Lung (tissue), 12 donors: ENCODE results near the gene FGFBP2. TPM values are rescaled to one million over a fixed set of nuclear protein-coding genes. Genes with fewer than 3 reads are reported as not detected.

Source experiments
- ATAC-seq: fragments of 200-7000 bp; cut with Tn5 transposase; one replicate; pipeline ENCODE4 v1.9.1; 2020; ENCODE audit warnings: moderate number of reproducible peaks; ENCODE audit not compliant: insufficient read depth, low FRiP score
- DNase-seq, 3 donors: peaks; one replicate each; pipeline ENCODE4 v3.0.0-alpha.2; 2013 to 2017
- H3K27ac ChIP-seq, 2 donors: one replicate each; pipeline ENCODE4 v1.5.1; 2013; ENCODE audit warnings: mild to moderate bottlenecking in 2 of 2, moderate library complexity in 2 of 2, control low read depth in 1 of 2, inconsistent platforms in 1 of 2, low read depth in 1 of 2, low read length in 1 of 2
- H3K27me3 ChIP-seq, 3 donors: one replicate each; pipeline ENCODE4 v1.5.1; 2013; ENCODE audit warnings: low read length in 2 of 3; ENCODE audit not compliant: control insufficient read depth in 3 of 3, insufficient read depth in 3 of 3
- H3K36me3 ChIP-seq, 4 donors: one replicate each; pipeline ENCODE4 v1.5.1; 2013; ENCODE audit warnings: low read length in 4 of 4, mild to moderate bottlenecking in 1 of 4, moderate library complexity in 1 of 4; ENCODE audit not compliant: control insufficient read depth in 4 of 4, insufficient read depth in 4 of 4
- H3K4me1 ChIP-seq, 5 donors: one replicate each; pipeline ENCODE4 v1.5.1; 2013; ENCODE audit warnings: low read length in 5 of 5, mild to moderate bottlenecking in 2 of 5, moderate library complexity in 1 of 5; ENCODE audit not compliant: control insufficient read depth in 5 of 5, insufficient read depth in 5 of 5
- H3K4me3 ChIP-seq: one replicate; pipeline ENCODE4 v1.5.1; 2013; ENCODE audit warnings: mild to moderate bottlenecking, control low read depth, moderate library complexity
- H3K9ac ChIP-seq, 2 donors: one replicate each; pipeline ENCODE4 v1.5.1; 2013; ENCODE audit warnings: low read length in 2 of 2, control low read depth in 1 of 2; ENCODE audit not compliant: insufficient read depth in 1 of 2
- H3K9me3 ChIP-seq, 4 donors: one replicate each; pipeline ENCODE4 v1.5.1; 2013; ENCODE audit warnings: low read length in 3 of 4, mild to moderate bottlenecking in 1 of 4, moderate library complexity in 1 of 4; ENCODE audit not compliant: control insufficient read depth in 4 of 4, insufficient read depth in 3 of 4
- WGBS, 2 donors: extraction: QIAGEN DNeasy Blood & Tissue Kit; methylation state at CpG; one replicate each; pipeline ENCODE4 v1.1.7; 2013; 5-methylcytosine and 5-hydroxymethylcytosine counted together
- polyA plus RNA-seq, 2 donors: library from polyadenylated mRNA; stranded (reverse); fragments of 200-250 nt; gene quantifications; one replicate each; pipeline ENCODE4 v1.2.1, GENCODE V29; 2013
- total RNA-seq, 2 donors: library from RNA; depleted of rRNA in 1 of 2; stranded (reverse); fragments of >200 nt in 1 of 2; gene quantifications; one replicate each; pipeline ENCODE4 v1.2.1, GENCODE V29; 2014 to 2021
- TF ChIP-seq, protein P1 (sequence below): IDR thresholded peaks from 2 replicates; pipeline ENCODE4 v1.5.1; 2012; ENCODE audit warnings: mild to moderate bottlenecking; ENCODE audit errors: control extremely low read depth, extremely low read depth
- donor health status: control.
- donor health status: control.
- donor health status: Bipolar disorder and iron deficiency.
- donor health status: healthy.
- donor health status: DM: yes; HTN: yes; CAD: no.

FGFBP2 gene
- total and polyA plus RNA-seq, 4 donors: 0.47 to 2.8 (median 1.3) TPM

DNA sequence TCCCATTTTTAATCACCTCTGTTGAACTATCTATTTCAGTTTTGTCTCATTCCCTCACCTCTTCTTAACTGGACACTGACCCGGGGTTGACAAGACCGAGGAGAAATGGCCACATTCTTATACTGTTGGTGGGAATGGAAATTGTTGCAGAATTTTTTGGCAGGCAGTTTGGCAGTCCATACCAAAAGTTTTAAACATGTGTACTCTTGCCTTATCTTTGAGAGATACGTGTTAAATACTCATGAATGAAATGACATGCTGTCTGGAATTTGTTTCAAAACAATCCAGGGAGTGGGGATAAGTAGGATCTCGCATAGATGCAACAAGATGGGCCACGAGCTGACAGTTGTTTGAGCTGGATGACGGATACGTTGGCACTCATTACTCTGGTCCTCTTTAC is 36.5 kb downstream of the FGFBP2 start:
- no peak for DNase-seq
- no peaks in the 10 kb centered on the region for H3K4me1 ChIP-seq
- no peak overlapping the region for H3K27ac ChIP-seq
- TF ChIP-seq, protein P1, sequence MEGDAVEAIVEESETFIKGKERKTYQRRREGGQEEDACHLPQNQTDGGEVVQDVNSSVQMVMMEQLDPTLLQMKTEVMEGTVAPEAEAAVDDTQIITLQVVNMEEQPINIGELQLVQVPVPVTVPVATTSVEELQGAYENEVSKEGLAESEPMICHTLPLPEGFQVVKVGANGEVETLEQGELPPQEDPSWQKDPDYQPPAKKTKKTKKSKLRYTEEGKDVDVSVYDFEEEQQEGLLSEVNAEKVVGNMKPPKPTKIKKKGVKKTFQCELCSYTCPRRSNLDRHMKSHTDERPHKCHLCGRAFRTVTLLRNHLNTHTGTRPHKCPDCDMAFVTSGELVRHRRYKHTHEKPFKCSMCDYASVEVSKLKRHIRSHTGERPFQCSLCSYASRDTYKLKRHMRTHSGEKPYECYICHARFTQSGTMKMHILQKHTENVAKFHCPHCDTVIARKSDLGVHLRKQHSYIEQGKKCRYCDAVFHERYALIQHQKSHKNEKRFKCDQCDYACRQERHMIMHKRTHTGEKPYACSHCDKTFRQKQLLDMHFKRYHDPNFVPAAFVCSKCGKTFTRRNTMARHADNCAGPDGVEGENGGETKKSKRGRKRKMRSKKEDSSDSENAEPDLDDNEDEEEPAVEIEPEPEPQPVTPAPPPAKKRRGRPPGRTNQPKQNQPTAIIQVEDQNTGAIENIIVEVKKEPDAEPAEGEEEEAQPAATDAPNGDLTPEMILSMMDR: no peak
- peaks cover 0 to 2% (median 0%) of the 10 kb centered on the region in 3 donors for H3K27me3 ChIP-seq
- H3K36me3 ChIP-seq: no peaks in the 10 kb centered on the region
- H3K9me3 ChIP-seq: peaks cover 0 to 2% (median 0%) of the 10 kb centered on the region in 4 donors
- no peak overlapping the region for H3K4me3 ChIP-seq
- no peak for ATAC-seq
- no peak overlapping the region for H3K9ac ChIP-seq
- WGBS, 2 donors: 64 to 84% methylated on average over 7 of the region's 7 CpGs

DNA sequence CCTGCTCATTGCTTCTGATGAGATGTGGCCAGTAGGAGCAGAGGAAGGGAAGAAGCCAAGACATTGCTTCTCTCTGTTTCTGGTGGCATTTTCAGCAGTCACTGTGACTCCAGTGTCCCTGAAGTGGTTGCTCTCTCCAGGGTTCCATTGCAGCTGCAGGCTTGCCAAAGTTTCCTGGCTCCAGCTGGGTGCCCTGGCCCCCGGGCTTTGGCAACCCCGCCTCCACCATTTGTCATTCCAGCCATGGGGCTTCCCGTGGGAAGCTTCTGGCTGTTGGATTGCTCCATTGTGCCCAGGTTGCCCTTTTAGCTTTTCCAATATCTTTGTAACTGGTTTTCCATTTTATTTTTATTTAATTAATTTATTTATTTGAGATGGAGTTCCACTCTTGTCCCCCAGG is 37.1 kb downstream of the FGFBP2 start:
- WGBS, 2 donors: 64 to 77% methylated on average over 3 of the region's 3 CpGs
- Histone ChIP-seq H3K27ac (no peak overlapping the region), H3K9me3 (peaks cover 0 to 2% (median 0%) of the 10 kb centered on the region in 4 donors), H3K9ac (no peak overlapping the region), H3K4me1 (no peaks in the 10 kb centered on the region), H3K36me3 (no peaks in the 10 kb centered on the region), H3K27me3 (peaks cover 0 to 2% (median 0%) of the 10 kb centered on the region in 3 donors), H3K4me3 (no peak overlapping the region)
- no peak for ATAC-seq
- DNase-seq: no peak
- TF ChIP-seq, protein P1: no peak

DNA sequence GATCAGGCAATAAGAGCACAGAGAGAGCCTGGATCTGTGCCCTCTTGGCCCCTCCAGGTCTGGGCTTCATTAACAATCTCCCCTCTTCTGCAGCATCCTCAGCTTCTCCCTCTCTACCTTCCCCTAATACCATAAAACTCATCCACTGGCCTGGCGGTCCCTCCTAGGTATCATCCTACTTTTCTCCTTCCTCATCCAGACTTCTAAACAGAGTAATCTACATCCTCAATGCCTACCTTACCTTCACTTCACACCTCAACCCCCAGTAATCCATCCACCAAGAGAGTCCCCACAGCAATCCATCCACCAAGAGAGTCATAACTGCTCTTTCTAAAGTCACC is 41.4 kb downstream of the FGFBP2 start:
- DNase-seq: no peak
- TF ChIP-seq, protein P1: no peak
- H3K4me3 ChIP-seq: no peak overlapping the region
- H3K9ac ChIP-seq: no peak overlapping the region
- no peak overlapping the region for H3K27ac ChIP-seq
- H3K36me3 ChIP-seq: no peaks in the 10 kb centered on the region
- 92 to 95% methylated on average over 1 of the region's 1 CpG for WGBS, 2 donors
- ATAC-seq: no peak
- H3K9me3 ChIP-seq: no peaks in the 10 kb centered on the region
- peaks cover 0 to 4% (median 0%) of the 10 kb centered on the region in 5 donors for H3K4me1 ChIP-seq
- H3K27me3 ChIP-seq: no peaks in the 10 kb centered on the region
